WERI-Rb-1 (cell line): ENCODE results near the gene FUOM.
"Not testable (repeated sequence)": the region's sequence is repeated elsewhere in the genome, so short reads cannot be mapped to it uniquely, and the experiment has no call there.

Source experiments
- DNase-seq: peaks from one replicate; pipeline ENCODE4 v3.0.0-alpha.2; 2020
- H3K27ac ChIP-seq: fragments of 250-450 bp; sonication (Bioruptor Pico); 2 replicates; pipeline ENCODE4 v1.5.1; 2020; ENCODE audit warnings: mild to moderate bottlenecking, moderate library complexity
- H3K27me3 ChIP-seq: fragments of 250-450 bp; sonication (Bioruptor Pico); 2 replicates; pipeline ENCODE4 v1.5.1; 2021; ENCODE audit warnings: mild to moderate bottlenecking, low read depth, moderate library complexity; ENCODE audit not compliant: insufficient read depth, severe bottlenecking
- H3K36me3 ChIP-seq: fragments of 250-450 bp; sonication (Bioruptor Pico); 2 replicates; pipeline ENCODE4 v1.5.1; 2020; ENCODE audit warnings: mild to moderate bottlenecking, moderate library complexity
- H3K4me3 ChIP-seq: 2 replicates; pipeline ENCODE4 v1.5.1; 2011; ENCODE audit warnings: low read depth, mild to moderate bottlenecking, control low read depth, low read length
- H3K9me3 ChIP-seq: fragments of 250-450 bp; sonication (Bioruptor Pico); 2 replicates; pipeline ENCODE4 v1.5.1; 2021; ENCODE audit warnings: mild to moderate bottlenecking, moderate library complexity; ENCODE audit not compliant: severe bottlenecking
- TF ChIP-seq, protein P1 (sequence below): IDR thresholded peaks from 2 replicates; pipeline ENCODE4 v1.5.1; 2011; ENCODE audit warnings: low read depth, mild to moderate bottlenecking, control low read depth, inconsistent platforms, low read length

FUOM gene

DNA sequence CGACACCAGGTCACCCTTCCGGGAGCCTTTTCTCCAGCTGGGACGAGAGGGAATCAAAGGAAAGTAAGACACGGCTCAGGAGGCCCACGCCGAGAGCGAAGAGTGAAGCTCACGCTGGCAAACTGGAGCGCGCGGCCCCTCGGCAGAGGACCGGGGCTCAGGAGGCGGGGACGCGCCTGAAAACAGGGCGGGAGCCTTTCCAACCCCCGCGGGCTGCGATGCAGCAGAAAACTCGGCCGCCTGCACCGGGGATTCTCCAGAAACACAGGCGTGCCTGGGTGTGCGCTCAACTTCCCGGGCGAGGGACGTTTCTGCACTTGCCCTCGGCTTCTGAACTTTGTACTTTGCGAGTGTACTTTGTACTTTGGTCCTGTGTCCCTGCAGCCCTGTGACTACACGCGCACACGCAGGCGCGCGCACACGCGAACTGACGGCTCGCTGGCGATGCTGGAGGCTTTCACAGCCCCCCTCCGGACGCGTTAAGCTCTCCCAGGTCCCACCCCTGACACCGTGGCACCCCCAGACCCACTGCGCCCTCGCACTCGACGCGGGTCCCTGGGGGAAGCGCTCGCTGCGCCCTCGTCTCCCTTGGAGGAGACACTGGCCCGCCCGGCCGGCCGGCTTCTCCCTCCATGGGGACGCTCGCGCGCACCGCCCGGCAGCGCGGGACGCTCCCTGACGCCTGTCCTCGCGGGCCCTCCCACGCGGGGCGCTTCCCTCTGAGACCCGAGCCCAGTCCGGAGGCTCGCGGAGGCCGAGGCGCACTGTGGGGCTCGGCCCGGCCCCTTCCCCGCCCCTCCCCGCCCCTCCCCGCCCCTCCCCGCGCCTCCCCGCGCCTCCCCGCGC, 20.7 kb upstream of the FUOM start:
- H3K27me3 ChIP-seq, result no peaks in the 10 kb centered on the region
- H3K36me3 ChIP-seq, result no peaks in the 10 kb centered on the region
- H3K27ac ChIP-seq, result peak overlapping the region; percentile 55
- peak overlapping the region; percentile 66 for H3K4me3 ChIP-seq
- H3K9me3 ChIP-seq, result no peaks in the 10 kb centered on the region
- TF ChIP-seq, protein P1, sequence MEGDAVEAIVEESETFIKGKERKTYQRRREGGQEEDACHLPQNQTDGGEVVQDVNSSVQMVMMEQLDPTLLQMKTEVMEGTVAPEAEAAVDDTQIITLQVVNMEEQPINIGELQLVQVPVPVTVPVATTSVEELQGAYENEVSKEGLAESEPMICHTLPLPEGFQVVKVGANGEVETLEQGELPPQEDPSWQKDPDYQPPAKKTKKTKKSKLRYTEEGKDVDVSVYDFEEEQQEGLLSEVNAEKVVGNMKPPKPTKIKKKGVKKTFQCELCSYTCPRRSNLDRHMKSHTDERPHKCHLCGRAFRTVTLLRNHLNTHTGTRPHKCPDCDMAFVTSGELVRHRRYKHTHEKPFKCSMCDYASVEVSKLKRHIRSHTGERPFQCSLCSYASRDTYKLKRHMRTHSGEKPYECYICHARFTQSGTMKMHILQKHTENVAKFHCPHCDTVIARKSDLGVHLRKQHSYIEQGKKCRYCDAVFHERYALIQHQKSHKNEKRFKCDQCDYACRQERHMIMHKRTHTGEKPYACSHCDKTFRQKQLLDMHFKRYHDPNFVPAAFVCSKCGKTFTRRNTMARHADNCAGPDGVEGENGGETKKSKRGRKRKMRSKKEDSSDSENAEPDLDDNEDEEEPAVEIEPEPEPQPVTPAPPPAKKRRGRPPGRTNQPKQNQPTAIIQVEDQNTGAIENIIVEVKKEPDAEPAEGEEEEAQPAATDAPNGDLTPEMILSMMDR, result no peak
- DNase-seq, result peak; percentile 55

GRCh38 chr10:133377818-133378250, 20.0 kb upstream of the FUOM start:
- Histone ChIP-seq H3K27me3 (no peaks in the 10 kb centered on the region), H3K9me3 (no peaks in the 10 kb centered on the region), H3K36me3 (no peaks in the 10 kb centered on the region), H3K4me3 (peak overlapping the region; percentile 66), H3K27ac (no peak overlapping the region)
- TF ChIP-seq, protein P1, result no peak
- no peak for DNase-seq

DNA sequence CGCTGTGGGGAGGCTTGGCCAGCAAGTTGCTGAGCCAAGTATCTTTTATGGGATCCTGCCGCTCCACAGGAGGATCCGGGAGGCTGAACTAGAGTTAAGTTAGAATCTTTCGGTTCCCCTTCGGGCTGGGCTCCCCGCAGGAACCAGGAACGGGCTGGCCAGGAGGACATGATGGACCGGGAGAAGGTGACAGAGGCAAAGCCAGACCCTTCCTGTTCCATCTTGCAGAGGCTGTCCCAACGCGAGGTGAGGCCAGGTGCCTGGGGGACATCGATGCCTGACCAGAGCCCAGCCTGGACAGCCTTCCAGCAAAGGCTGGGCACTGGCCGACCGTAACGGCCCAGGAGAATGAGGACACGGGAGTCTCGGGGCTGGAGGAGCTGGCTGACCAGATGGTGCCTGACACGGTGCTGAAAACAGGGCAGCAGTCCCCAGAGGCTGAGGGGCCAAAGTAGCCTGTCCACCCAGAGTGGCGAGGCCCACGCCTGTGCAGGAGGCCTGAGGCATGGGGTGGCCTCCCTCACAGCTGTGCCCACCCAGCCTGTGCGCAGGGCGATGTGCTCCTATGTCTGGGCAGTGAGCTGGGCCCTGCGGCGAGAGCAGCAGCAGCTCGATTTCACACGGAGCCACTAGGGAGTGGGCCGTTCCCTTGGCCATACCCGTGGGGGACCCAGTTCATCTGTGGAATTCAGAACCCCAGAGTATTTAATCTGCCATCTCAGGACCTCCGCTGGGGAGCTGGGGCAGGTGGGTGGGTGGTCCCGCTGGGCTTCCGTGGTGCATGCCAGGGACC, 19.4 kb upstream of the FUOM start:
- no peak overlapping the region for H3K4me3 ChIP-seq
- no peaks in the 10 kb centered on the region for H3K9me3 ChIP-seq
- TF ChIP-seq, protein P1, result no peak
- no peak for DNase-seq
- no peaks in the 10 kb centered on the region for H3K27me3 ChIP-seq
- H3K27ac ChIP-seq, result no peak overlapping the region
- no peaks in the 10 kb centered on the region for H3K36me3 ChIP-seq

DNA sequence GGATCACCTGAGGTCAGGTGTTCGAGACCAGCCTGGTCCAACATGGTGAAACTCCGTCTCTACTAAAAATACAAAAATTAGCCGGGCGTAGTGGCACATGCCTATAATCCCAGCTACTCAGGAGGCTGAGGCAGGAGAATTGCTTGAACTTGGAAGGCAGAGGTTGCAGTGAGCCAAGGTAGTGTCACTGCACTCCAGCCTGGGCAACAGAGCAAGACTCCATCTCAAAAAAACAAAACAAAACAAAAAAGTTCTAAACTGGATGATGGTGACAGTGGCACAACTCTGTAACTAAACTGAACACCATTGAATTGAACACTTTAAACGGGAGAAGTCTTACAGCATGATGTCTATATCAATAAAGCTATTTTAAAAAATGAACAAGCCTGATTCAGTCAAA, 18.4 kb upstream of the FUOM start:
- not testable (repeated sequence) for H3K4me3 ChIP-seq, DNase-seq, H3K9me3 ChIP-seq, H3K36me3 ChIP-seq, H3K27me3 ChIP-seq, H3K27ac ChIP-seq

GRCh38 chr10:133375357-133376115, 17.7 kb upstream of the FUOM start:
- no peaks in the 10 kb centered on the region for H3K27me3 ChIP-seq
- no peak for DNase-seq

More at GRCh38 chr10:133375357-133376115, 17.7 kb upstream of the FUOM start:
- H3K36me3 ChIP-seq, result peaks cover 2% of the 10 kb centered on the region; the same call in 1 of the 2 replicates
- no peak overlapping the region for H3K27ac ChIP-seq
- TF ChIP-seq, protein P1, result no peak
- no peak overlapping the region for H3K4me3 ChIP-seq
- no peaks in the 10 kb centered on the region for H3K9me3 ChIP-seq
